Ishikawa (cell line): ENCODE data around the gene KRT84.

Experiments used
- CEBPB ChIP-seq: IDR thresholded peaks from 2 replicates; pipeline ENCODE4 v1.6.1; 2012
- CREB1 ChIP-seq: IDR thresholded peaks from 2 replicates; pipeline ENCODE4 v1.6.1; 2012; ENCODE audit warnings: low read depth
- EP300 ChIP-seq: IDR thresholded peaks from 2 replicates; pipeline ENCODE4 v1.6.1; 2012; ENCODE audit warnings: borderline replicate concordance
- FOXM1 ChIP-seq: IDR thresholded peaks from 2 replicates; pipeline ENCODE4 v1.6.1; 2012; ENCODE audit warnings: low read depth, borderline replicate concordance
- MAX ChIP-seq: IDR thresholded peaks from 2 replicates; pipeline ENCODE4 v1.6.1; 2012
- NFIC ChIP-seq: IDR thresholded peaks from 2 replicates; pipeline ENCODE4 v1.6.1; 2012
- RAD21 ChIP-seq: IDR thresholded peaks from 2 replicates; pipeline ENCODE4 v1.6.1; 2012; ENCODE audit warnings: low read depth
- REST ChIP-seq: IDR thresholded peaks from 2 replicates; pipeline ENCODE4 v1.6.1; 2012; ENCODE audit warnings: low read depth, mild to moderate bottlenecking
- TAF1 ChIP-seq: IDR thresholded peaks from 2 replicates; pipeline ENCODE4 v1.6.1; 2012; ENCODE audit warnings: low read depth, mild to moderate bottlenecking
- TEAD4 ChIP-seq: IDR thresholded peaks from 2 replicates; pipeline ENCODE4 v1.6.1; 2012
- YY1 ChIP-seq: IDR thresholded peaks from 2 replicates; pipeline ENCODE4 v1.6.1; 2012; ENCODE audit warnings: low read depth
- ZBTB7A ChIP-seq: IDR thresholded peaks from 2 replicates; pipeline ENCODE4 v1.6.1; 2012; ENCODE audit warnings: low read depth

GRCh38 chr12:52369211-52369610 is 16.2 kb downstream of the KRT84 start:
- no peak for TF ChIP-seq MAX
- no peak for TF ChIP-seq EP300
- TF ChIP-seq CREB1, result no peak
- TF ChIP-seq REST, result no peak
- TF ChIP-seq CEBPB, result no peak
- no peak for TF ChIP-seq YY1
- no peak for TF ChIP-seq TAF1
- no peak for TF ChIP-seq TEAD4
- no peak for TF ChIP-seq ZBTB7A
- TF ChIP-seq NFIC, result no peak
- TF ChIP-seq FOXM1, result no peak
- TF ChIP-seq RAD21, result no peak
